ENCODE data around the gene SSPN. TPM values are rescaled to one million over a fixed set of nuclear protein-coding genes. Genes with fewer than 3 reads are reported as not detected.
A peak's percentile ranks its signal among the peaks of the same experiment; 100 is the strongest.

The SSPN gene
- polyA plus RNA-seq, 6 donors from 2014 or later: 1.0 to 6.7 (median 5.0) TPM

GRCh38 chr12:26279091-26279490 lies 83.7 kb downstream of the SSPN start:
- no peaks in the 10 kb centered on the region for H3K27me3 Mint-ChIP-seq
- DNase-seq (no peak), ATAC-seq (ENCODE audit: low read depth in 2 of 2) (no peak)
- no peaks in the 10 kb centered on the region for H3K36me3 Mint-ChIP-seq
- no peak overlapping the region for H3K27ac Mint-ChIP-seq
- peak overlapping the region in 1 of 8 donors; percentile 76 for H3K4me3 Mint-ChIP-seq
- no peaks in the 10 kb centered on the region for H3K9me3 Mint-ChIP-seq
- peaks cover 8 to 27% (median 20%) of the 10 kb centered on the region in 3 donors for H3K4me1 Mint-ChIP-seq

DNA sequence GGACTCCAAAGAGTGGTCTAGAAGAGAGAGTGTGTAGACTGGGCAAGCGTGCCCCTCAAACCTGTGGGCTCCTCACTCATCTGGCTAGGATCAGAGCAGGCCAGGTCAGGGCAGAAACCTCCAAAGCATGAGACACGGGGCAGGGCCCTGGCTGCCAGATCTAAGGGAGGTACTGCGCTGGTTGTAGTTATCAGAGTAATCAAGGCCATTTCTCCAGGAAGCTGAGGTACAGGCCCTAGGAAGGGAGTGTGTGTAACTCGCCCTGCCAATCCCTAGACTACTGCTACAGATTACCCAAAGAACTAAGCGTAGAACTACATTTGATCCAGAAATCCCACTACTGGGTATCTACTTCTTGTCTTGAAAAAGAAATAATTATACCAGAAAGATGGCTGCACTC lies 84.5 kb downstream of the SSPN start:
- Mint-ChIP-seq H3K27ac (peak overlapping the region in 1 of 6 donors; percentile 3), H3K4me3 (no peak overlapping the region), H3K27me3 (no peaks in the 10 kb centered on the region), H3K4me1 (peaks cover 1 to 18% (median 12%) of the 10 kb centered on the region in 3 donors), H3K36me3 (no peaks in the 10 kb centered on the region), H3K9me3 (no peaks in the 10 kb centered on the region)
- ATAC-seq (ENCODE audit: low read depth in 2 of 2) (no peak), DNase-seq (no peak)

- H3K9me3 Mint-ChIP-seq: no peaks in the 10 kb centered on the region
- ATAC-seq (ENCODE audit: low read depth in 2 of 2): no peak
- H3K36me3 Mint-ChIP-seq: no peaks in the 10 kb centered on the region
- H3K4me1 Mint-ChIP-seq: peaks cover 0 to 16% (median 9%) of the 10 kb centered on the region in 3 donors
- H3K27me3 Mint-ChIP-seq: no peaks in the 10 kb centered on the region
- no peak overlapping the region for H3K4me3 Mint-ChIP-seq
- no peak overlapping the region for H3K27ac Mint-ChIP-seq
- no peak for DNase-seq
These were observed 85.5 kb downstream of the SSPN start for GRCh38 chr12:26280869-26281268.

GRCh38 chr12:26281320-26281719 lies 85.9 kb downstream of the SSPN start:
- DNase-seq (no peak), ATAC-seq (ENCODE audit: low read depth in 2 of 2) (no peak)
- Mint-ChIP-seq H3K27me3 (no peaks in the 10 kb centered on the region), H3K27ac (no peak overlapping the region), H3K36me3 (no peaks in the 10 kb centered on the region), H3K4me3 (no peak overlapping the region), H3K4me1 (peaks cover 0 to 16% (median 9%) of the 10 kb centered on the region in 3 donors), H3K9me3 (no peaks in the 10 kb centered on the region)

GRCh38 chr12:26282339-26282940 lies 87.1 kb downstream of the SSPN start:
- no peak for ATAC-seq (ENCODE audit: low read depth in 2 of 2)
- Mint-ChIP-seq H3K36me3 (no peaks in the 10 kb centered on the region), H3K27ac (peak overlapping the region in 1 of 6 donors; percentile 11), H3K27me3 (no peaks in the 10 kb centered on the region), H3K9me3 (no peaks in the 10 kb centered on the region), H3K4me3 (no peak overlapping the region), H3K4me1 (peaks cover 6 to 16% (median 9%) of the 10 kb centered on the region in 3 donors)
- DNase-seq: no peak

DNA sequence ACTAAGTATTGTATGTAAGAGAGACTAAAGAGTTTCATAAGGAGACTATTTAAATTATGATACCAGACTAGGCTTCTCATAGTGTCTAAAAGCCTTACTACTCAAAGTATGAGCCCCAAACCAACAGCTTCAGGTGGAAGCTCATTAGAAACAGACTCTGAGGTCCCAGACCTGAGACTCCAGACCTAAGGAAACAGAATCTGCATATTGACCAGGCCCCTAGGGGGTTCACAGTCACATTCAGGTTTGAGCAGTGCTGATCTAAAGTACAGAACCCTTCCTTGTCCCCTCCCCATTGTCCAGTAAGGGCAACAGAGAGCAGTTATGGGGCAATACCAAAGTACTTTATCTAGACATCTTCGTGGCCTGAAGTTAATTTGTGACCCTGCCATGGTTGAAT lies 87.7 kb downstream of the SSPN start:
- Mint-ChIP-seq H3K9me3 (no peaks in the 10 kb centered on the region), H3K27me3 (no peaks in the 10 kb centered on the region), H3K4me3 (no peak overlapping the region), H3K36me3 (no peaks in the 10 kb centered on the region), H3K4me1 (peaks cover 7 to 12% (median 9%) of the 10 kb centered on the region in 3 donors), H3K27ac (peak overlapping the region in 1 of 6 donors; percentile 11)
- no peak for ATAC-seq (ENCODE audit: low read depth in 2 of 2)
- DNase-seq: no peak

GRCh38 chr12:26283617-26284016 lies 88.2 kb downstream of the SSPN start:
- H3K36me3 Mint-ChIP-seq: no peaks in the 10 kb centered on the region
- H3K9me3 Mint-ChIP-seq: no peaks in the 10 kb centered on the region
- peaks cover 6 to 8% (median 7%) of the 10 kb centered on the region in 3 donors for H3K4me1 Mint-ChIP-seq
- no peak for DNase-seq
- ATAC-seq (ENCODE audit: low read depth in 2 of 2): no peak
- H3K27me3 Mint-ChIP-seq: no peaks in the 10 kb centered on the region
- no peak overlapping the region for H3K4me3 Mint-ChIP-seq
- no peak overlapping the region for H3K27ac Mint-ChIP-seq

DNA sequence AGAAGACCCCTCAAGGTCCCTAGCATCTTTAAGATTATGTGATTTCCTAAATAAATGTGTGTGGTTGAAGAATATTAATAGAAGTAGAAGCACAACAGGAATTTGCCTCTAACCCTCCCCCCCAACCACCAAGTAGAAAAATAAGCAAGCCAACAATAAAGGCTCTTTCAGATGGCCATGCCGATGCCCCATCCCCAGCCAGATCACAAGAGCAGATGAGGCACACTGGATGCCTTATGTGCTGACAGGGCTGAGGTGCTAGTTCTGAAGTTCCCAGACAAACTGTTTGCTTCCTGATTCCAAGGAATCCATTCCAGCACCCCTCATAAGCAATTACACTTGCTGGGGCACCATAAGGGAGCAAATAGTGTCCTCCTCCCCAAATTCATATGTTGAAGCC lies 90.0 kb downstream of the SSPN start:
- no peak for ATAC-seq (ENCODE audit: low read depth in 2 of 2)
- Mint-ChIP-seq H3K9me3 (no peaks in the 10 kb centered on the region), H3K27me3 (no peaks in the 10 kb centered on the region), H3K4me3 (no peak overlapping the region), H3K27ac (no peak overlapping the region), H3K36me3 (no peaks in the 10 kb centered on the region), H3K4me1 (peaks cover 0 to 7% (median 0%) of the 10 kb centered on the region in 3 donors)
- no peak for DNase-seq

DNA sequence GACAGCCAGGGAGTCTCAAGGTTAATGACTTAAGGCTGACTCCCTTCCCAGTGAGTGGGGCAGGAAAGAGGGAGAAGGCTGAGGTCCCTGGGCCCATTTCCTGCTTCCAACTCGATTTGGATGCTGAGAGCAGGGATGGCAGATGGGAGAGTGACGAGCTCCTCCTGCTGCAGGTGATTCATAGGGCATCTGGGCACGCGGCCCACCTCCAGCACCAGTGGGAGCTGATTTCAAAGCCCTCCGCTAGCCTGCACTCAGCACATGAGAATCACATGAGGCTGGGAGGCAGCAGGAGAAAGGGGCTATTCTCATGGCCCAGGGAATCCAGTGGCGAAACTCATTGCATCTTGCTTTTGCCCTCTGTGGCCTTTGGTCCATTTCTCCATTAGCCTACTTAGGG lies 90.8 kb downstream of the SSPN start:
- no peak overlapping the region for H3K4me3 Mint-ChIP-seq
- H3K9me3 Mint-ChIP-seq: no peaks in the 10 kb centered on the region
- H3K27me3 Mint-ChIP-seq: no peaks in the 10 kb centered on the region
- no peaks in the 10 kb centered on the region for H3K36me3 Mint-ChIP-seq
- H3K27ac Mint-ChIP-seq: no peak overlapping the region
- DNase-seq (no peak), ATAC-seq (ENCODE audit: low read depth in 2 of 2) (no peak)
- peaks cover 0 to 7% (median 5%) of the 10 kb centered on the region in 3 donors for H3K4me1 Mint-ChIP-seq

DNA sequence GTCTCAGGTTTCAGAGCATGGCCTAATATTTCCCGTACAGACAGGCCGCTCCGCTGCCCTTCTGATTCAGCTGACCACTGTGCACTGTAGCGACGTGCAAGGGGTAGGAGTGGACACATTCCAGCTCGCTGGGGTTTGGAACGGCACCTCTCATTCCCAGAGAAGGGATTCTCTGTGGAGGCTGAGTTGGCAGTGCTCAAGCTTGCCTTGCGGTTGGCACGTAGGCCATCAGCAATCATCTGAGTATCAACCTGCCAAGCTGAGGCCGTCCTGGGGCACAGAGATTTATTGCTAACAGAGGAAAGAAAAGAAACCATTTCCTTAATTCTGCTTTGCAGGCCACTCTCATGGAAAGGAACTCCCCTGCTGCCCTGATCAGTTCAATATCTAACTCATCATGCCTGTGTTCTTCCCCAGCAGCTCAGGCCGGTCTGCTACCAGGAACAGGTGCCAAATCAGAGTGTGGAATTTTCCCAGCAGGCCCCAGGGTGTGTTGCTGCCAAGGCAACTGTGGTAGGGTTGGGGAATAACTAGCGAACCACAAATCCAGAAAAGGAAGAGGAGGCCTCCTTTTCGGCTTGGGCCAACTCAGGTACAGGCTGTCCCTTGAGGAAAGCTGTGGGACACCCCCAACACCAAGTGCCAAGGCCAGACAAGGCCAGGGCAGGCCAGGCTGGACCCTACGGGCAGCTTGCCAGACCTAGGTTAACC lies 92.5 kb downstream of the SSPN start:
- H3K36me3 Mint-ChIP-seq: no peaks in the 10 kb centered on the region

GRCh38 chr12:26290565-26290964 lies 95.2 kb downstream of the SSPN start:
- DNase-seq (no peak), ATAC-seq (ENCODE audit: low read depth in 2 of 2) (no peak)
- Mint-ChIP-seq H3K27ac (no peak overlapping the region), H3K36me3 (no peaks in the 10 kb centered on the region), H3K27me3 (no peaks in the 10 kb centered on the region), H3K4me1 (peaks cover 0 to 7% (median 5%) of the 10 kb centered on the region in 3 donors), H3K9me3 (no peaks in the 10 kb centered on the region), H3K4me3 (no peak overlapping the region)

More for the DNA sequence above, 92.5 kb downstream of the SSPN start:
- no peak overlapping the region for H3K4me3 Mint-ChIP-seq
- H3K9me3 Mint-ChIP-seq: no peaks in the 10 kb centered on the region
- peak overlapping the region in 1 of 6 donors; percentile 60 for H3K27ac Mint-ChIP-seq
- ATAC-seq (ENCODE audit: low read depth in 2 of 2) (no peak), DNase-seq (no peak)
- no peaks in the 10 kb centered on the region for H3K27me3 Mint-ChIP-seq
- peaks cover 0 to 7% (median 5%) of the 10 kb centered on the region in 3 donors for H3K4me1 Mint-ChIP-seq

DNA sequence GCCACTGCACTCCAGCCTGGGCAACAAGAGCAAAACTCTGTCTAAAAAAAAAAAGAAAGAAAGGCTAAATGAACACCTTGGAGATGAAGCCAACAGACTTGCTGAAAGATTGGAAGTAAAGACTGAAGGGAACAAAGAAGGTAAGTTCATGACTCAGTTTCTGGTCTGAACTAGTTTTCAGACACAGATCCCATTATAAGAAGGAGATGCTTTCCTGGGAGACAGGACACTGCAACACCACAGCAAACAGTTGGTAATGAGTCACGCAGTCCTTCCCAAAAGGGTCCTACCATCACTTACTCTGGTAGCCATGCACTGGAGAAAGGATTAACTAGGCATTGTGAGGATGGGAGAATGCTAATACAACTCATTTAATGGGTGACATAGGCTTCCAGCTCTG lies 97.2 kb downstream of the SSPN start:
- Mint-ChIP-seq H3K4me3 (no peak overlapping the region), H3K27ac (no peak overlapping the region), H3K4me1 (peaks cover 0 to 5% (median 0%) of the 10 kb centered on the region in 3 donors), H3K36me3 (no peaks in the 10 kb centered on the region), H3K27me3 (no peaks in the 10 kb centered on the region), H3K9me3 (no peaks in the 10 kb centered on the region)
- DNase-seq (no peak), ATAC-seq (ENCODE audit: low read depth in 2 of 2) (no peak)

DNA sequence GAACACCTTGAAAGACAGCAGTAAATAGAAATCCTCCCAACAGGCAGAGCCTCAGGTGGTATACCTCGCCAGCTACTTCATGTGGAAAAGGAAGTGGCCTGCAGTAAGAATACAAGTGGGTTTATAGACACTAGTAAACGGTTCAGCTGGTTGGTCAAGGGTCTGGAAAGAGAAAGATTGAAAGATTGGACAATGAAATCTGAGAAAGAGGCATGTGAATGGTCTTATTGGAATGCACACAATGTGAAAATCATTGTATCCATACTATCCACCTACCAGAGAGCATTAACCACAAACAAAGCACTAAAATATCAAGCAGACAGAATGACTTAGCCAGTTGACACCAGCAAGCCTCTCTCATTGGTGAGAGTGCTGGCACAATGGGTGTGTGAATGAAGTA lies 98.2 kb downstream of the SSPN start:
- no peak overlapping the region for H3K27ac Mint-ChIP-seq
- no peaks in the 10 kb centered on the region for H3K36me3 Mint-ChIP-seq
- no peaks in the 10 kb centered on the region for H3K9me3 Mint-ChIP-seq
- ATAC-seq (ENCODE audit: low read depth in 2 of 2): no peak
- no peak overlapping the region for H3K4me3 Mint-ChIP-seq
- no peaks in the 10 kb centered on the region for H3K27me3 Mint-ChIP-seq
- H3K4me1 Mint-ChIP-seq: peaks cover 0 to 7% (median 5%) of the 10 kb centered on the region in 3 donors
- DNase-seq: no peak

DNA sequence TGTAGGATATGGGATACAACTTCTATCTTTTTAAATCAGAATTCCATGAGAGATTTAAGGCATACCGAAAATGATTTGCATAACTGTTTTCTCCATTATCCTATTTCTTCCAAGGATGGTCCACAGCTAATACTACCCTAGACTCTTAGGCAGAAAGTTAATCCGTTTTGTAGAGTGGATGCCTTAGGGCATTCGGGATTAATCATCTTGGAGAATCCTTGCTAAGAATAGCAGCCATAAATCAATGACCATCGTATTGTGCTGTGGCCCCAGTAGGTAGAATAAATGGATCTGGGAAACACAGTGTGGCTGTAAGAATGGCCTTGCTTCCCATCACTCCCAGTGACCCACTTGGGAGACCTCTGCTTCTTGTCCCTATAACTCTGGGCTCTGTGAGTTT lies 99.6 kb downstream of the SSPN start:
- H3K27me3 Mint-ChIP-seq: no peaks in the 10 kb centered on the region
- H3K9me3 Mint-ChIP-seq: no peaks in the 10 kb centered on the region
- no peaks in the 10 kb centered on the region for H3K36me3 Mint-ChIP-seq
- H3K4me1 Mint-ChIP-seq: peaks cover 5 to 20% (median 19%) of the 10 kb centered on the region in 3 donors
- DNase-seq: no peak
- no peak overlapping the region for H3K27ac Mint-ChIP-seq
- no peak for ATAC-seq (ENCODE audit: low read depth in 2 of 2)
- H3K4me3 Mint-ChIP-seq: no peak overlapping the region
